Suprapubic skin (tissue), 4 donors: ENCODE data around the gene TUBGCP6. TPM values are rescaled to one million over a fixed set of nuclear protein-coding genes. Genes with fewer than 3 reads are reported as not detected.

ENCODE experiments used
- DNase-seq, 2 donors: peaks; one replicate each; pipeline ENCODE4 v3.0.0-alpha.2; 2019; ENCODE audit warnings: low spot score in 2 of 2
- H3K27ac ChIP-seq: fragments of 200-600 bp; sonication (generic); one replicate; pipeline ENCODE4 v1.5.1; 2019
- H3K27me3 ChIP-seq: fragments of 200-600 bp; sonication (generic); one replicate; pipeline ENCODE4 v1.5.1; 2019
- H3K36me3 ChIP-seq: fragments of 200-600 bp; sonication (generic); one replicate; pipeline ENCODE4 v1.5.1; 2019
- H3K4me1 ChIP-seq: fragments of 200-600 bp; sonication (generic); one replicate; pipeline ENCODE4 v1.5.1; 2019
- H3K4me3 ChIP-seq: fragments of 200-600 bp; sonication (generic); one replicate; pipeline ENCODE4 v1.5.1; 2019; ENCODE audit warnings: mild to moderate bottlenecking
- H3K9me3 ChIP-seq: fragments of 200-600 bp; sonication (generic); one replicate; pipeline ENCODE4 v1.5.1; 2019
- EP300 ChIP-seq: sonication (generic); formaldehyde crosslinking; IDR thresholded peaks from one replicate; pipeline ENCODE4 v1.6.1; 2017; ENCODE audit warnings: antibody characterized with exemption
- POLR2A ChIP-seq, 2 donors: fragments of 450-650 bp; IDR thresholded peaks; one replicate each; pipeline ENCODE4 v1.6.1; 2017; ENCODE audit warnings: antibody characterized with exemption in 2 of 2, mild to moderate bottlenecking in 2 of 2, moderate library complexity in 2 of 2
- POLR2AphosphoS5 ChIP-seq, 3 donors: sonication (generic); formaldehyde crosslinking; IDR thresholded peaks; one replicate each; pipeline ENCODE4 v1.6.1; 2017; ENCODE audit warnings: antibody characterized with exemption in 3 of 3
- WGBS: methylation state at CpG from one replicate; pipeline ENCODE4 v1.1.5; 2018; 5-methylcytosine and 5-hydroxymethylcytosine counted together
- total RNA-seq, 4 donors: library from RNA; depleted of rRNA; stranded (reverse); fragments of >200 nt; gene quantifications; one replicate each; pipeline ENCODE4 v1.1.0, GENCODE V29; 2016
- TF ChIP-seq, protein P1 (sequence below), 2 donors: fragments of 200-600 bp in 1 of 2; fragments of 450-650 bp in 1 of 2; sonication (generic) in 1 of 2; IDR thresholded peaks; one replicate each; pipeline ENCODE4 v1.5.1; 2016 to 2019; ENCODE audit warnings: antibody characterized with exemption in 2 of 2, mild to moderate bottlenecking in 1 of 2, moderate library complexity in 1 of 2

TUBGCP6 gene
- total RNA-seq, 4 donors from 2014 or later = 43.0 to 113 (median 69.7) TPM

- H3K27me3 ChIP-seq = peaks cover 63% of the 10 kb centered on the region
- no peak for DNase-seq
- H3K4me1 ChIP-seq = peaks cover 27% of the 10 kb centered on the region
These were observed 13.8 kb upstream of the TUBGCP6 start for GRCh38 chr22:50258361-50259292.

GRCh38 chr22:50257451-50258360 is 12.9 kb upstream of the TUBGCP6 start:
- H3K9me3 ChIP-seq = no peaks in the 10 kb centered on the region
- peaks cover 59% of the 10 kb centered on the region for H3K27me3 ChIP-seq
- H3K4me3 ChIP-seq = no peak overlapping the region
- DNase-seq = no peak
- no peak for TF ChIP-seq POLR2A (IDR thresholded peaks at IDR 0.05)
- no peak for TF ChIP-seq POLR2AphosphoS5 (IDR thresholded peaks at IDR 0.05)
- TF ChIP-seq, protein P1, sequence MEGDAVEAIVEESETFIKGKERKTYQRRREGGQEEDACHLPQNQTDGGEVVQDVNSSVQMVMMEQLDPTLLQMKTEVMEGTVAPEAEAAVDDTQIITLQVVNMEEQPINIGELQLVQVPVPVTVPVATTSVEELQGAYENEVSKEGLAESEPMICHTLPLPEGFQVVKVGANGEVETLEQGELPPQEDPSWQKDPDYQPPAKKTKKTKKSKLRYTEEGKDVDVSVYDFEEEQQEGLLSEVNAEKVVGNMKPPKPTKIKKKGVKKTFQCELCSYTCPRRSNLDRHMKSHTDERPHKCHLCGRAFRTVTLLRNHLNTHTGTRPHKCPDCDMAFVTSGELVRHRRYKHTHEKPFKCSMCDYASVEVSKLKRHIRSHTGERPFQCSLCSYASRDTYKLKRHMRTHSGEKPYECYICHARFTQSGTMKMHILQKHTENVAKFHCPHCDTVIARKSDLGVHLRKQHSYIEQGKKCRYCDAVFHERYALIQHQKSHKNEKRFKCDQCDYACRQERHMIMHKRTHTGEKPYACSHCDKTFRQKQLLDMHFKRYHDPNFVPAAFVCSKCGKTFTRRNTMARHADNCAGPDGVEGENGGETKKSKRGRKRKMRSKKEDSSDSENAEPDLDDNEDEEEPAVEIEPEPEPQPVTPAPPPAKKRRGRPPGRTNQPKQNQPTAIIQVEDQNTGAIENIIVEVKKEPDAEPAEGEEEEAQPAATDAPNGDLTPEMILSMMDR (IDR thresholded peaks at IDR 0.05) = no peak
- no peak for TF ChIP-seq EP300
- WGBS = 72% methylated on average over 9 of the region's 31 CpGs
- H3K27ac ChIP-seq = no peak overlapping the region
- H3K36me3 ChIP-seq = no peaks in the 10 kb centered on the region
- peaks cover 25% of the 10 kb centered on the region for H3K4me1 ChIP-seq

More at GRCh38 chr22:50258361-50259292, 13.8 kb upstream of the TUBGCP6 start:
- no peak overlapping the region for H3K27ac ChIP-seq
- WGBS = 71% methylated on average over 15 of the region's 24 CpGs
- H3K36me3 ChIP-seq = no peaks in the 10 kb centered on the region
- no peak overlapping the region for H3K4me3 ChIP-seq
- no peaks in the 10 kb centered on the region for H3K9me3 ChIP-seq
- no peak for TF ChIP-seq POLR2AphosphoS5 (IDR thresholded peaks at IDR 0.05)
- TF ChIP-seq POLR2A (IDR thresholded peaks at IDR 0.05) = no peak
- no peak for TF ChIP-seq EP300
- TF ChIP-seq, protein P1 (IDR thresholded peaks at IDR 0.05) = no peak

GRCh38 chr22:50257041-50257440 is 12.2 kb upstream of the TUBGCP6 start:
- Histone ChIP-seq H3K4me3 (no peak overlapping the region), H3K36me3 (no peaks in the 10 kb centered on the region), H3K27ac (no peak overlapping the region), H3K4me1 (peaks cover 18% of the 10 kb centered on the region), H3K27me3 (peaks cover 52% of the 10 kb centered on the region), H3K9me3 (no peaks in the 10 kb centered on the region)
- TF ChIP-seq, protein P1 (IDR thresholded peaks at IDR 0.05) = no peak
- no peak for TF ChIP-seq POLR2A (IDR thresholded peaks at IDR 0.05)
- no peak for TF ChIP-seq POLR2AphosphoS5 (IDR thresholded peaks at IDR 0.05)
- TF ChIP-seq EP300 = no peak
- no peak for DNase-seq
- WGBS = 39% methylated on average over 9 of the region's 16 CpGs

GRCh38 chr22:50256258-50256862 is 11.5 kb upstream of the TUBGCP6 start:
- Histone ChIP-seq H3K9me3 (no peaks in the 10 kb centered on the region), H3K36me3 (no peaks in the 10 kb centered on the region), H3K4me3 (no peak overlapping the region), H3K27ac (no peak overlapping the region), H3K4me1 (peaks cover 18% of the 10 kb centered on the region), H3K27me3 (peaks cover 45% of the 10 kb centered on the region)
- DNase-seq = no peak
- TF ChIP-seq POLR2AphosphoS5 (IDR thresholded peaks at IDR 0.05) (no peak), POLR2A (IDR thresholded peaks at IDR 0.05) (no peak), EP300 (no peak)
- TF ChIP-seq, protein P1 (IDR thresholded peaks at IDR 0.05) = no peak
- 88% methylated on average over 6 of the region's 12 CpGs for WGBS
